ENCODE results near the gene RETREG3.

RETREG3 gene

DNA sequence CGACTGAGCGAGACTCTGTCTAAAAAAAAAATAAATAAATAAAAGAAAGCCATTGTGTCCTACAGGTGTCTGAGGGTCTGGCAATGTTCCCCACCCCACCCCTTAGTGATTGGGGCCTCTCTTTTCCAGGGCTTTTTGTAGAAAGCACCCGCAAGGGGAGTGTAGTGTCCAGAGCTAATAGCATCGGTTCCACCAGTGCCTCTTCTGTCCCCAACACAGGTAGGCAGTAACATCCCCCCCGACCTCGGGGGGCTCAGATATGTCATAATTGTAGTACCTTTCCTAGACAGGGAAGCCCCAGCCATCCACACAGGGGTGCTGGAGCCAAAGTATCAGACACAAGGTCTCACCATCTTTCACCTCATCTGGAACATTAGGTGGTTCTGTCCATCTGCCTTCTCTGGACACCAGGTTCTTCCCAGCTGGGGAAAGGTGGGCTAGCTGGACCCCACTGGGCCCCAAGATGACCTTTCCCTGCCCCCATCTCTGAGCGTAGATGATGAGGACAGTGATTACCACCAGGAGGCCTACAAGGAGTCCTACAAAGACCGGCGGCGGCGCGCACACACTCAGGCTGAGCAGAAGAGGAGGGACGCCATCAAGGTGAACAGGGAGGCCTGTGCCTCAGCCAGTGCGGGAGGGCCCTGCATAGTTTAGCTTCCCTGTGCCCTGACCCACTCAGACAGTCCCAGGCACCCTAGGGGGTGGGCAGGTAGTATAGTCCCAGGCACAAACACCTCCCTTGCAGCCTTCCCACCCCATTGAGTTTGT, 40.6 kb downstream of the RETREG3 start:
- no peaks in the 10 kb centered on the region for H3K9me3 ChIP-seq (ENCODE audit: control insufficient read depth, insufficient read depth, low read length)
- no peak overlapping the region for H3K4me2 ChIP-seq (ENCODE audit: low read length)
- no peak overlapping the region for H3K4me3 ChIP-seq (ENCODE audit: low read length)
- H3F3A ChIP-seq (ENCODE audit: control insufficient read depth, insufficient read depth): peaks cover 4% of the 10 kb centered on the region
- peaks cover 21% of the 10 kb centered on the region for H3K4me1 ChIP-seq (ENCODE audit: control insufficient read depth, low read length)
- no peaks in the 10 kb centered on the region for H4K20me1 ChIP-seq (ENCODE audit: control insufficient read depth, insufficient read depth, low read depth, low read length)
- no peak overlapping the region for H3K27ac ChIP-seq (ENCODE audit: low read depth, low read length)
- H3K36me3 ChIP-seq (ENCODE audit: control insufficient read depth, low read length): peaks cover 87% of the 10 kb centered on the region
- H3K79me2 ChIP-seq (ENCODE audit: control insufficient read depth, low read length): peaks cover 63% of the 10 kb centered on the region
- no peaks in the 10 kb centered on the region for H3K27me3 ChIP-seq (ENCODE audit: control insufficient read depth, low read length)
- no peaks in the 10 kb centered on the region for H3K9me2 ChIP-seq (replicated peaks; ENCODE audit: control insufficient read depth, low read length)
- TF ChIP-seq, protein P1, sequence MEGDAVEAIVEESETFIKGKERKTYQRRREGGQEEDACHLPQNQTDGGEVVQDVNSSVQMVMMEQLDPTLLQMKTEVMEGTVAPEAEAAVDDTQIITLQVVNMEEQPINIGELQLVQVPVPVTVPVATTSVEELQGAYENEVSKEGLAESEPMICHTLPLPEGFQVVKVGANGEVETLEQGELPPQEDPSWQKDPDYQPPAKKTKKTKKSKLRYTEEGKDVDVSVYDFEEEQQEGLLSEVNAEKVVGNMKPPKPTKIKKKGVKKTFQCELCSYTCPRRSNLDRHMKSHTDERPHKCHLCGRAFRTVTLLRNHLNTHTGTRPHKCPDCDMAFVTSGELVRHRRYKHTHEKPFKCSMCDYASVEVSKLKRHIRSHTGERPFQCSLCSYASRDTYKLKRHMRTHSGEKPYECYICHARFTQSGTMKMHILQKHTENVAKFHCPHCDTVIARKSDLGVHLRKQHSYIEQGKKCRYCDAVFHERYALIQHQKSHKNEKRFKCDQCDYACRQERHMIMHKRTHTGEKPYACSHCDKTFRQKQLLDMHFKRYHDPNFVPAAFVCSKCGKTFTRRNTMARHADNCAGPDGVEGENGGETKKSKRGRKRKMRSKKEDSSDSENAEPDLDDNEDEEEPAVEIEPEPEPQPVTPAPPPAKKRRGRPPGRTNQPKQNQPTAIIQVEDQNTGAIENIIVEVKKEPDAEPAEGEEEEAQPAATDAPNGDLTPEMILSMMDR (IDR thresholded peaks at IDR 0.05; ENCODE audit: low read depth, low read length, poor library complexity, severe bottlenecking): no peak
- no peak for TF ChIP-seq EZH2phosphoT487 (IDR thresholded peaks at IDR 0.05; ENCODE audit: borderline replicate concordance, low read length)

DNA sequence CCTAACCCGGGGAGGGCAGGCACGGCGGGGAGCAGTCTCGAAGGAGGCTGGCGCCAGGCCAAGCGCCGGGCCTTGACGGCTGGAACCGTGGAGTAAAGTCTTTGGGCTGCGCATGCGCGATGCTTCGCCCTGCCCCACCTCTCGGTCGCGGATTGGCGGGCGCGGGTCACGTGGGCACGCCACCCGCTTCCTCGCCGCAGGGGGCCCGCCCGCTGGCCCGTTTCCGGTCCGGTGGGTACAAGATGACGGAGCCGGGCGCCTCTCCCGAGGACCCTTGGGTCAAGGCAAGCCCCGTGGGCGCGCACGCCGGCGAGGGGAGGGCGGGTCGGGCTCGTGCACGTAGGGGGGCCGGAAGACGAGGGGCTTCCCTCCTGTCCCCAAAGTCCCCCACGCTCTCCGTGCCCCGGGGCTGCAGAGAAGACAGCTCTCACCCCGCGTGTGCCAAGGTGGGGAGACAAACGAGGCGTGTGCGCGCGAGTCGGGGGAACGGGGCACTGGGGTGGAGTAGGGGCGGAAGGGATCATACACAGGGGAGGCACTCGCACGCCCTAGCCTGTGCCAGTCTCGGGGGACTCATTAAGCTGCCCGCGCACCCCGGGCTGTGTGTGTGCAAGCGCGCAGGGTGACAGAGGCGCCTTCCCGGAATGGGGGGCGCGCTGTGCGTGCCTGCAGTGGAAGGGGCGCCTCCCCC, 42.1 kb downstream of the RETREG3 start, which contains the start of gene MLX:
MLX (plus strand) TSS at position 218 of the 691 bp plus-strand sequence; CDS start at position 243, 25 bp downstream.
- TF ChIP-seq, protein P1 (IDR thresholded peaks at IDR 0.05; ENCODE audit: low read depth, low read length, poor library complexity, severe bottlenecking): no peak
- no peak for TF ChIP-seq EZH2phosphoT487 (IDR thresholded peaks at IDR 0.05; ENCODE audit: borderline replicate concordance, low read length)
- peak within 1 kb of the TSS; percentile 97 for H3K4me3 ChIP-seq (ENCODE audit: low read length)
- H3K27ac ChIP-seq (ENCODE audit: low read depth, low read length): peak within 1 kb of the TSS; percentile 64
- no peaks in the 10 kb centered on the region for H3K9me3 ChIP-seq (ENCODE audit: control insufficient read depth, insufficient read depth, low read length)
- H4K20me1 ChIP-seq (ENCODE audit: control insufficient read depth, insufficient read depth, low read depth, low read length): no peaks in the 10 kb centered on the region
- H3K79me2 ChIP-seq (ENCODE audit: control insufficient read depth, low read length): peaks cover 66% of the 10 kb centered on the region
- H3K27me3 ChIP-seq (ENCODE audit: control insufficient read depth, low read length): no peaks in the 10 kb centered on the region
- peak within 1 kb of the TSS; percentile 99 for H3K4me2 ChIP-seq (ENCODE audit: low read length)
- H3K9me2 ChIP-seq (replicated peaks; ENCODE audit: control insufficient read depth, low read length): no peaks in the 10 kb centered on the region
- H3K36me3 ChIP-seq (ENCODE audit: control insufficient read depth, low read length): peaks cover 87% of the 10 kb centered on the region
- H3K4me1 ChIP-seq (ENCODE audit: control insufficient read depth, low read length): peaks cover 26% of the 10 kb centered on the region
- peaks cover 4% of the 10 kb centered on the region for H3F3A ChIP-seq (ENCODE audit: control insufficient read depth, insufficient read depth)

DNA sequence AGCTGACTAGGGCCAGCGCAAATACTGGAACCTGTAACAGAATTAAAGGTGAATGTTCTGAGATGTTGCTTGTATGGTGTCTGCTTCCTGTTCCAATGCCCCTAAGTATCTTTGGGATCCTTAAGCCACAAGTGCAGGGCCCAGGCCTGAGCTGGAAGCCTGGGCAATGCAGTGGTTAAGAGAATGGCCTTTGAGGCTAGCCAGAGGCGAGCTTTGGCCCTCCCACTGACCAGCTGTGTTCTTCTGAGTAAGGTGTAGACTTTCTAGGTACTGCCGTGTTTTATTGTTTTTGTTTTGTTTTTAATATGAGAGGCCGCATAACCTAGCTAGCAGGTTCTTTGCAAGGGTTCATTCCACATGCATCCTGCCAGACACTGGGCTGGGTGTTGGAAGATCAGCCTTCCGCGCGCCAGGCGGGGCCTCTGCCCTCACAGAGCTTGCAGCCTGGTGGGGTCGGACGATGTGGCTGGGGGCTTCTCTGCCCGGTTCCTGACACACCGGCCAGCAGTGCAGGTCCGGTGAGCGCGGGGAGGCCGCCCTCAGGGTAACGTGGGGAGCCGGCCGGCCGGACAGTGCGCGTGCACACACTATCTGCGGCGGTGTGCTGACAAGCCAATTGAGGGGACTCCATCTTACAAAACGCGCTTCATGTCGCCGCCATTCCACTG, 42.8 kb downstream of the RETREG3 start:
- peak overlapping the region; percentile 99 for H3K4me2 ChIP-seq (ENCODE audit: low read length)
- H3K9me2 ChIP-seq (replicated peaks; ENCODE audit: control insufficient read depth, low read length): no peaks in the 10 kb centered on the region
- H3K27ac ChIP-seq (ENCODE audit: low read depth, low read length): no peak overlapping the region; the same call in 1 of the 2 replicates
- H3K9me3 ChIP-seq (ENCODE audit: control insufficient read depth, insufficient read depth, low read length): no peaks in the 10 kb centered on the region
- H3K4me3 ChIP-seq (ENCODE audit: low read length): peak overlapping the region; percentile 97
- TF ChIP-seq, protein P1 (IDR thresholded peaks at IDR 0.05; ENCODE audit: low read depth, low read length, poor library complexity, severe bottlenecking): no peak
- TF ChIP-seq EZH2phosphoT487 (IDR thresholded peaks at IDR 0.05; ENCODE audit: borderline replicate concordance, low read length): no peak
- peaks cover 80% of the 10 kb centered on the region for H3K36me3 ChIP-seq (ENCODE audit: control insufficient read depth, low read length)
- H3K4me1 ChIP-seq (ENCODE audit: control insufficient read depth, low read length): peaks cover 31% of the 10 kb centered on the region
- peaks cover 4% of the 10 kb centered on the region for H3F3A ChIP-seq (ENCODE audit: control insufficient read depth, insufficient read depth)
- peaks cover 66% of the 10 kb centered on the region for H3K79me2 ChIP-seq (ENCODE audit: control insufficient read depth, low read length)
- no peaks in the 10 kb centered on the region for H4K20me1 ChIP-seq (ENCODE audit: control insufficient read depth, insufficient read depth, low read depth, low read length)
- no peaks in the 10 kb centered on the region for H3K27me3 ChIP-seq (ENCODE audit: control insufficient read depth, low read length)
